MCF 10A (cell line): ENCODE measurements around the gene CP. TPM values are rescaled to one million over a fixed set of nuclear protein-coding genes. Genes with fewer than 3 reads are reported as not detected.
"Not testable (repeated sequence)": the region's sequence is repeated elsewhere in the genome, so short reads cannot be mapped to it uniquely, and the experiment has no call there.

Experiments used
- BruUV-seq: library from RNA; stranded (reverse); fragments of 400-500 nt; replicated peaks from 2 replicates; lab custom pipeline; 2021; lab: Mats Ljungman, UMichigan
- CTCF ChIA-PET: fragments of 300-600 bp; sonication (Branson Sonifier 250); formaldehyde crosslinking; extraction: SDS; loops from one replicate; lab custom pipeline; 2021; ENCODE audit warnings: antibody characterized with exemption, inconsistent platforms; lab: Yijun Ruan, JAX
- POLR2A ChIA-PET: fragments of 300-600, 350-650 bp; sonication (Branson Sonifier 250); formaldehyde crosslinking; extraction: SDS; loops from one replicate; lab custom pipeline; 2020; ENCODE audit warnings: antibody characterized with exemption, inconsistent platforms; lab: Yijun Ruan, JAX
- DNase-seq: peaks from one replicate; pipeline ENCODE4 v3.0.0-alpha.2; 2018; ENCODE audit not compliant: unreplicated experiment
- H3K27ac Mint-ChIP-seq: one replicate; pipeline ENCODE4 v1.8.0; 2022; ENCODE audit warnings: mild to moderate bottlenecking, low read depth, mixed read lengths; ENCODE audit not compliant: unreplicated experiment
- H3K27me3 Mint-ChIP-seq: one replicate; pipeline ENCODE4 v1.8.0; 2022; ENCODE audit warnings: mixed read lengths; ENCODE audit not compliant: insufficient read depth, unreplicated experiment
- H3K36me3 Mint-ChIP-seq: one replicate; pipeline ENCODE4 v1.8.0; 2022; ENCODE audit warnings: mild to moderate bottlenecking, moderate library complexity, mixed read lengths; ENCODE audit not compliant: insufficient read depth, unreplicated experiment
- H3K4me1 Mint-ChIP-seq: one replicate; pipeline ENCODE4 v1.8.0; 2022; ENCODE audit warnings: mixed read lengths; ENCODE audit not compliant: insufficient read depth, unreplicated experiment
- H3K4me3 Mint-ChIP-seq: one replicate; pipeline ENCODE4 v1.8.0; 2022; ENCODE audit warnings: mild to moderate bottlenecking, moderate library complexity, mixed read lengths; ENCODE audit not compliant: unreplicated experiment
- H3K9me3 Mint-ChIP-seq: one replicate; pipeline ENCODE4 v1.8.0; 2022; ENCODE audit warnings: mixed read lengths; ENCODE audit not compliant: unreplicated experiment
- CTCF ChIP-seq: fragments of 200-600 bp; IDR thresholded peaks from one replicate; pipeline ENCODE4 v1.8.0; 2022; ENCODE audit warnings: antibody characterized with exemption, mild to moderate bottlenecking; ENCODE audit not compliant: unreplicated experiment
- intact Hi-C: fragments of 100-400 bp; cut with micrococcal nuclease; formaldehyde crosslinking; loops from 2 replicates; pipeline ENCODE4 v1.14.1; 2022
- total RNA-seq: library from RNA; stranded (reverse); gene quantifications from 2 replicates; pipeline ENCODE4 v1.2.3, GENCODE V29; 2022

Gene CP
- total RNA-seq, 1 experiment from 2014 or later, result not detected

GRCh38 chr3:149245738-149246451, 24.3 kb upstream of the CP start:
- H3K36me3 Mint-ChIP-seq, result no peaks in the 10 kb centered on the region
- DNase-seq, result peak; percentile 73
- POLR2A ChIA-PET, result interaction anchor here (0.8 to 3.1 kb wide), 12 partner anchors 10 to 160 kb away, joined by 3 to 19 read pairs (median 5); partner anchors contain the start of gene HPS3

DNA sequence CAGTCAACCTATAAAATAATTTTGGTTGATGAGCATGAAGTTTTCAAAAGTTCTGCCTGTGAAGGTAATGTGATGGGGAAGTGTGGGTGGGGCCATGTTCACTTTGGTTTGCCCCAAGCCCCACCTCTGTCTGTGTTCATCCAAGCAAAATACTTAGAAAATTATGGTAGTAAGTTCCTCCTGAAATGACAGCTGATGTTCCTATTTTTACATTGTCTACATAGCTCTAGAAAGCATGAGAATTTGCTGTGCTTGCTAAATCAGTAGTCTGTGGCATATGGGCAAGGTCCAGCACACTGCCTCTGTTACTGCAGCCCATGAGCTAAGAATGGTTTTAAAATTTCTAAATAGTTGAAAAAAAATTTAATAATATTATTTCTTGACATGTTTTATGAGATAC, 21.9 kb upstream of the CP start:
- Mint-ChIP-seq H3K9me3 (no peaks in the 10 kb centered on the region), H3K4me1 (peaks cover 25% of the 10 kb centered on the region), H3K27ac (no peak overlapping the region), H3K36me3 (no peaks in the 10 kb centered on the region), H3K27me3 (no peaks in the 10 kb centered on the region), H3K4me3 (no peak overlapping the region)
- DNase-seq, result no peak
- CTCF ChIA-PET, result interaction anchor here (0.6 to 0.9 kb wide), 2 partner anchors 91 to 289 kb away, joined by 3 to 4 read pairs; no protein-coding TSS in a partner anchor
- no peak for TF ChIP-seq CTCF
- BruUV-seq, result no TSS peak
- POLR2A ChIA-PET, result interaction anchor here (0.7 kb wide), 1 partner anchor 18 kb away, joined by 3 read pairs; no protein-coding TSS in a partner anchor
- intact Hi-C loops, result no loop called here

More at GRCh38 chr3:149245738-149246451, 24.3 kb upstream of the CP start:
- CTCF ChIA-PET, result interaction anchor here (0.6 to 1.4 kb wide), 4 partner anchors 59 to 125 kb away, joined by 3 to 6 read pairs (median 4); no protein-coding TSS in a partner anchor
- H3K4me3 Mint-ChIP-seq, result peak overlapping the region; percentile 52
- no TSS peak for BruUV-seq
- intact Hi-C loops, result loop anchor here (5.0 kb wide), 1 partner anchor 64 kb away; no protein-coding TSS in a partner anchor
- H3K9me3 Mint-ChIP-seq, result no peaks in the 10 kb centered on the region
- H3K4me1 Mint-ChIP-seq, result peaks cover 29% of the 10 kb centered on the region
- TF ChIP-seq CTCF, result no peak
- no peaks in the 10 kb centered on the region for H3K27me3 Mint-ChIP-seq
- H3K27ac Mint-ChIP-seq, result peak overlapping the region; percentile 85

DNA sequence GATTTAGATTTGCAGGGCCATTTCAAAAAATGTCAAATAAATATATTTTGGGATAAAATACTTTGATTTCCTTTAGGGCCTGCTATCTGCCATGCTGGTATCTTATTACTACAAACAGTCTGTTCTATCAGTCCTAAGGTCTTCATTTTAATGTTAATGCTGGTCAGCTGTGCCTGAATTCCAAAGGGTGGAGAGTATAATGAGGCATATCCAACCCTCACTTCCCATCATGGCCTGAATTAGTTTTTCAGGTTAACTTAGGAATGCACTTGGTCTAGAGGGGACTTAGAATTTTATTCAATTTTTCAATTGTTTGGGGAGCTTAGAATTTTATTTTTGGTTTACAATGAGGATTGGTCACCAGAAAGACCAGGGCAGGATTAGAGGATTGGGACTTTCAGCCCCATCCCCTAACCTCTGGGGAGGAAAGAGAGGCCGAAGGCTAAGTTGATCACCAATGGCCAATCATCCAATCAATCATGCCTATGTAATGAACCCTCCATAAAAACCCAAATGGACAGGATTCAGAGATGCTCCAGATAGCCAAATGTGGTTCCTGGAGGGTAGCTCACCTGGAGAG, 17.8 kb upstream of the CP start:
- no peak overlapping the region for H3K27ac Mint-ChIP-seq
- BruUV-seq, result no TSS peak

GRCh38 chr3:149238268-149238667, 16.6 kb upstream of the CP start:
- H3K9me3 Mint-ChIP-seq, H3K4me3 Mint-ChIP-seq, H3K27ac Mint-ChIP-seq, H3K4me1 Mint-ChIP-seq, DNase-seq, intact Hi-C loops, BruUV-seq, H3K36me3 Mint-ChIP-seq, H3K27me3 Mint-ChIP-seq: not testable (repeated sequence)
- ChIA-PET POLR2A (interaction anchor here (1.0 kb wide), 1 partner anchor 13 kb away, joined by 5 read pairs; no protein-coding TSS in a partner anchor), CTCF (interaction anchor here (0.6 to 0.7 kb wide), 2 partner anchors 52 to 110 kb away, joined by 4 to 5 read pairs; no protein-coding TSS in a partner anchor)

More for the DNA sequence above, 17.8 kb upstream of the CP start:
- no peaks in the 10 kb centered on the region for H3K36me3 Mint-ChIP-seq
- ChIA-PET POLR2A (no interaction called here), CTCF (interaction anchor here (0.9 kb wide), 1 partner anchor 119 kb away, joined by 3 read pairs; no protein-coding TSS in a partner anchor)
- intact Hi-C loops, result no loop called here
- no peak for TF ChIP-seq CTCF
- no peak overlapping the region for H3K4me3 Mint-ChIP-seq
- DNase-seq, result no peak
- peaks cover 4% of the 10 kb centered on the region for H3K4me1 Mint-ChIP-seq
- no peaks in the 10 kb centered on the region for H3K27me3 Mint-ChIP-seq
- no peaks in the 10 kb centered on the region for H3K9me3 Mint-ChIP-seq
